NB4 (cell line): Measurements from ENCODE around the gene THSD4.

Source experiments
- DNase-seq: peaks from one replicate; pipeline ENCODE4 v3.0.0; 2010; ENCODE audit warnings: low read depth
- H3K4me3 ChIP-seq: one replicate; pipeline ENCODE4 v1.5.1; 2011; ENCODE audit warnings: mild to moderate bottlenecking, low read depth, low read length, moderate library complexity
- CTCF ChIP-seq: IDR thresholded peaks from one replicate; pipeline ENCODE4 v1.5.1; 2012; ENCODE audit warnings: low read depth, low read length
- MAX ChIP-seq: IDR thresholded peaks from 2 replicates; pipeline ENCODE4 v1.6.1; 2011; ENCODE audit warnings: low read depth, low read length
- MYC ChIP-seq: IDR thresholded peaks from 2 replicates; pipeline ENCODE4 v1.6.1; 2011; ENCODE audit warnings: low read depth, low read length
- POLR2A ChIP-seq: IDR thresholded peaks from 2 replicates; pipeline ENCODE4 v1.6.1; 2011; ENCODE audit warnings: mild to moderate bottlenecking; ENCODE audit not compliant: insufficient read length; ENCODE audit errors: extremely low read depth

Gene THSD4

GRCh38 chr15:71455107-71455506, 339.8 kb downstream of the THSD4 start:
- no peak for DNase-seq
- no peak overlapping the region for H3K4me3 ChIP-seq
- TF ChIP-seq MYC (no peak), CTCF (no peak), POLR2A (no peak), MAX (no peak)

GRCh38 chr15:71455878-71456277, 340.6 kb downstream of the THSD4 start:
- TF ChIP-seq MYC (no peak), CTCF (no peak), POLR2A (no peak), MAX (no peak)
- DNase-seq = no peak
- H3K4me3 ChIP-seq = no peak overlapping the region

- no peak for DNase-seq
- H3K4me3 ChIP-seq = no peak overlapping the region
- TF ChIP-seq POLR2A (no peak), MYC (no peak), CTCF (no peak), MAX (no peak)
These were observed 341.1 kb downstream of the THSD4 start for GRCh38 chr15:71456362-71456761.

GRCh38 chr15:71456811-71457210, 341.5 kb downstream of the THSD4 start:
- no peak overlapping the region for H3K4me3 ChIP-seq
- no peak for DNase-seq
- TF ChIP-seq MYC (no peak), MAX (no peak), POLR2A (no peak), CTCF (no peak)

GRCh38 chr15:71458089-71458660, 342.9 kb downstream of the THSD4 start:
- DNase-seq = no peak
- TF ChIP-seq POLR2A = no peak
- no peak for TF ChIP-seq CTCF
- no peak for TF ChIP-seq MAX
- no peak for TF ChIP-seq MYC
- H3K4me3 ChIP-seq = no peak overlapping the region

- DNase-seq = no peak
- H3K4me3 ChIP-seq = no peak overlapping the region
- TF ChIP-seq MAX (no peak), CTCF (no peak), POLR2A (no peak), MYC (no peak)
These were observed 346.5 kb downstream of the THSD4 start for GRCh38 chr15:71461748-71462147.
